ENCODE measurements around the gene ABTB2. TPM values are rescaled to one million over a fixed set of nuclear protein-coding genes. Genes with fewer than 3 reads are reported as not detected.

Gene ABTB2
- polyA plus RNA-seq, 1 donor, result 1.3 TPM

DNA sequence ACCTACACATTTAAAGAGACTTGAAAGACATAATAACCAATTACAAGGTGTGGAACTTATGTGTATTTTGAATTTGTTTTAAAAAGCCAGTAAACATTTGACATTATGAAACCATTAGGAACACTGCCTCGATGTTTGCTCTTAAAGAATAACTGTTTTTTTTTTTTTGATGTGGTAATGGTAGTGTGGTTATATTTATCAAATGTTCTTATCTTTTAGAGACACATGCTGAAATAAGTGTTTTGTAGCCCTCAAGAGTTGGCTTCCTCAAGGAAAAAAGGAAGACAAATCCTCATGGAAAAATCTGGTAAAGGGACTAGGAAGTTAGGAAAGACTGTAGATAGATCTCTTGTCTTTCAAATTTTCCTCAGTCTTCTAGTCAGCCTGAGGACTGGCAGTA, 2.2 kb upstream of the ABTB2 start:
- peaks cover 23% of the 10 kb centered on the region for H3K27me3 ChIP-seq (ENCODE audit: control insufficient read depth, insufficient read depth, low read length)
- DNase-seq, result no peak
- H3K9me3 ChIP-seq (ENCODE audit: control insufficient read depth, low read depth, low read length), result peaks cover 5% of the 10 kb centered on the region
- H3K4me1 ChIP-seq (ENCODE audit: control insufficient read depth, insufficient read depth, low read length), result peaks cover 26% of the 10 kb centered on the region
- H3K36me3 ChIP-seq (ENCODE audit: control insufficient read depth, insufficient read depth, low read length), result no peaks in the 10 kb centered on the region
- H3K27ac ChIP-seq (ENCODE audit: low read length), result no peak overlapping the region
- no CpG with 5 or more reads among the region's 1 CpG for WGBS (ENCODE audit: insufficient coverage, low lambda C conversion rate)
- no peak overlapping the region for H3K4me3 ChIP-seq (ENCODE audit: low read length)

- no peak for DNase-seq
- Histone ChIP-seq H3K36me3 (ENCODE audit: control insufficient read depth, insufficient read depth, low read length) (no peaks in the 10 kb centered on the region), H3K4me3 (ENCODE audit: low read length) (no peak overlapping the region), H3K27ac (ENCODE audit: low read length) (no peak overlapping the region), H3K27me3 (ENCODE audit: control insufficient read depth, insufficient read depth, low read length) (peaks cover 28% of the 10 kb centered on the region), H3K9me3 (ENCODE audit: control insufficient read depth, low read depth, low read length) (peaks cover 5% of the 10 kb centered on the region), H3K4me1 (ENCODE audit: control insufficient read depth, insufficient read depth, low read length) (peaks cover 26% of the 10 kb centered on the region)
- 0% methylated on average over 1 of the region's 4 CpGs for WGBS (ENCODE audit: insufficient coverage, low lambda C conversion rate)
Measured at GRCh38 chr11:34359548-34359891, 1.7 kb upstream of the ABTB2 start.

GRCh38 chr11:34358728-34359547, 1.1 kb upstream of the ABTB2 start:
- peak in 1 of 2 donors; percentile 71 for DNase-seq
- 0% methylated on average over 2 of the region's 39 CpGs for WGBS (ENCODE audit: insufficient coverage, low lambda C conversion rate)
- H3K27me3 ChIP-seq (ENCODE audit: control insufficient read depth, insufficient read depth, low read length), result peaks cover 32% of the 10 kb centered on the region
- peak overlapping the region; percentile 49 for H3K27ac ChIP-seq (ENCODE audit: low read length)
- peaks cover 5% of the 10 kb centered on the region for H3K9me3 ChIP-seq (ENCODE audit: control insufficient read depth, low read depth, low read length)
- no peaks in the 10 kb centered on the region for H3K36me3 ChIP-seq (ENCODE audit: control insufficient read depth, insufficient read depth, low read length)
- H3K4me3 ChIP-seq (ENCODE audit: low read length), result peak overlapping the region; percentile 52
- H3K4me1 ChIP-seq (ENCODE audit: control insufficient read depth, insufficient read depth, low read length), result peaks cover 26% of the 10 kb centered on the region

DNA sequence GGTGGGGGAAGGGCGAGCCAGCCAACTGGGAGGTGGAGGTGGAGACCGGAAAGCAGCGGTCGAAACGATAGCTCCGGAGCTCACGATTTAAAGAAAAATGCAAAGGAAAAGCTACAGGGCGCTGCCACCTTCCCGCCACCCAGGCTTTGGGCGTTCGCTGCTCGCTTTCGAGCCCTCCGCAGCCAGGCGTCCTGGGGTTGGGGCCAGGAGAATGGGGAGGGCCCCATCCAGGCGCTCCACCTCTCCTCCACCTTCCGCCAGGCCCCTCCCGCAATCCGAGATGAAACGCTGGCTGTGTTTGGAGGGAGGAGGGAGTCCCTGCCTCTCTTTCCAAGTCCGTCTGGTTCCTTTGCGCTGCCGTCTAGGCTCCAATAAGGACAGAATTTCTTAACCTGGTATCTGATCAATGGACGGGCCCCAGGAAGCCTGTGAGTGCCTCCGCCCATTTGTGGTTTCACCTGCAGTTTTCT, 483 bp upstream of the ABTB2 start:
- no CpG with 5 or more reads among the region's 25 CpGs for WGBS (ENCODE audit: insufficient coverage, low lambda C conversion rate)
- Histone ChIP-seq H3K27ac (ENCODE audit: low read length) (peak overlapping the region; percentile 49), H3K4me1 (ENCODE audit: control insufficient read depth, insufficient read depth, low read length) (peaks cover 26% of the 10 kb centered on the region), H3K9me3 (ENCODE audit: control insufficient read depth, low read depth, low read length) (peaks cover 5% of the 10 kb centered on the region), H3K27me3 (ENCODE audit: control insufficient read depth, insufficient read depth, low read length) (peaks cover 37% of the 10 kb centered on the region), H3K4me3 (ENCODE audit: low read length) (peak overlapping the region; percentile 52), H3K36me3 (ENCODE audit: control insufficient read depth, insufficient read depth, low read length) (no peaks in the 10 kb centered on the region)
- peak in 1 of 2 donors; percentile 75 for DNase-seq

GRCh38 chr11:34356913-34357700, 703 bp downstream of the ABTB2 start:
- H3K4me1 ChIP-seq (ENCODE audit: control insufficient read depth, insufficient read depth, low read length), result peaks cover 26% of the 10 kb centered on the region
- WGBS (ENCODE audit: insufficient coverage, low lambda C conversion rate), result no CpG with 5 or more reads among the region's 83 CpGs

DNA sequence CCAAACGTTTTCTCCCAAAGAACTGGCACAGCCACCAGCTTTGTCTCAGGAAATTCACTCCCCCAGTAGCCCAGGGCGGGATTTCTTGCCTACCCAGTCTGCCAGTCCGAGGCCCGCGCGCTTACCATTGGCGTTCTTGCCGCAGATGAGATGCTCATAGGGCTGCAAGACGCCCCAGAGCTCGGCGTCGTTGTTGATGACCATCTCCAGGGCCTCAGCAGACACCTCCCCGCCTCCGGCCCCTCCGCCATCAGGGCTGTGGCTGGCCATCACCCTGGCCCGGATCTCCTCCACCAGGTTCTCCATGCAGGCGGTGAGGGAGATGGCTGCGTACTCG, 1.3 kb downstream of the ABTB2 start:
- H3K4me3 ChIP-seq (ENCODE audit: low read length), result peak overlapping the region; percentile 24
- DNase-seq, result no peak

More at GRCh38 chr11:34356913-34357700, 703 bp downstream of the ABTB2 start:
- Histone ChIP-seq H3K9me3 (ENCODE audit: control insufficient read depth, low read depth, low read length) (peaks cover 5% of the 10 kb centered on the region), H3K36me3 (ENCODE audit: control insufficient read depth, insufficient read depth, low read length) (no peaks in the 10 kb centered on the region), H3K27ac (ENCODE audit: low read length) (no peak overlapping the region), H3K27me3 (ENCODE audit: control insufficient read depth, insufficient read depth, low read length) (peaks cover 40% of the 10 kb centered on the region), H3K4me3 (ENCODE audit: low read length) (peak overlapping the region; percentile 46)
- DNase-seq, result peak in 1 of 2 donors; percentile 73

GRCh38 chr11:34356130-34356529, 1.7 kb downstream of the ABTB2 start:
- peaks cover 45% of the 10 kb centered on the region for H3K27me3 ChIP-seq (ENCODE audit: control insufficient read depth, insufficient read depth, low read length)
- H3K27ac ChIP-seq (ENCODE audit: low read length), result no peak overlapping the region
- WGBS (ENCODE audit: insufficient coverage, low lambda C conversion rate), result no CpG with 5 or more reads among the region's 7 CpGs
- DNase-seq, result no peak
- H3K9me3 ChIP-seq (ENCODE audit: control insufficient read depth, low read depth, low read length), result peaks cover 5% of the 10 kb centered on the region
- no peaks in the 10 kb centered on the region for H3K36me3 ChIP-seq (ENCODE audit: control insufficient read depth, insufficient read depth, low read length)
- H3K4me3 ChIP-seq (ENCODE audit: low read length), result no peak overlapping the region
- peaks cover 26% of the 10 kb centered on the region for H3K4me1 ChIP-seq (ENCODE audit: control insufficient read depth, insufficient read depth, low read length)

More for the DNA sequence above, 1.3 kb downstream of the ABTB2 start:
- Histone ChIP-seq H3K9me3 (ENCODE audit: control insufficient read depth, low read depth, low read length) (peaks cover 5% of the 10 kb centered on the region), H3K27me3 (ENCODE audit: control insufficient read depth, insufficient read depth, low read length) (peaks cover 41% of the 10 kb centered on the region), H3K36me3 (ENCODE audit: control insufficient read depth, insufficient read depth, low read length) (no peaks in the 10 kb centered on the region), H3K27ac (ENCODE audit: low read length) (no peak overlapping the region), H3K4me1 (ENCODE audit: control insufficient read depth, insufficient read depth, low read length) (peaks cover 26% of the 10 kb centered on the region)
- no CpG with 5 or more reads among the region's 19 CpGs for WGBS (ENCODE audit: insufficient coverage, low lambda C conversion rate)

DNA sequence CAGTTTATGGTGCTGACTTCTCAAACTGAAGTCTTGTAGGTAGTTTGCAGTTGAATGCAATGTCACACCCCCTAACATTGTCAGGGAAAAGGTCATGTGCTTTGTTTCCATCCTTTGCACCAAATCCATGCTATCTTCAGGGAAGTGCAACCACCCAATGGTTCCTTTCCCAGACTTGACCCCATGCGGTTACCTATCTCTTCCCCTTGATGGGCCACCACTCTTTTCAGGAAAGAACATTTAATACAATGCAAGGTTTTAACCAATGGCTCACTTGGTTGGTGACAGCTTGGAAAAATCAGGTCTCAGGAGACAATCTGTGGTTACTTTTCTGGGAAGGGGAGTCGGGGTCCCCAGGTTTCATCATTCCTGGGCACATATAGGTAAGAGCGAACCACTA, 2.1 kb downstream of the ABTB2 start:
- peaks cover 46% of the 10 kb centered on the region for H3K27me3 ChIP-seq (ENCODE audit: control insufficient read depth, insufficient read depth, low read length)
- no peak overlapping the region for H3K27ac ChIP-seq (ENCODE audit: low read length)
- DNase-seq, result no peak
- WGBS (ENCODE audit: insufficient coverage, low lambda C conversion rate), result no CpG with 5 or more reads among the region's 3 CpGs
- H3K4me1 ChIP-seq (ENCODE audit: control insufficient read depth, insufficient read depth, low read length), result peaks cover 26% of the 10 kb centered on the region
- H3K9me3 ChIP-seq (ENCODE audit: control insufficient read depth, low read depth, low read length), result peaks cover 5% of the 10 kb centered on the region
- no peaks in the 10 kb centered on the region for H3K36me3 ChIP-seq (ENCODE audit: control insufficient read depth, insufficient read depth, low read length)
- H3K4me3 ChIP-seq (ENCODE audit: low read length), result no peak overlapping the region

- Histone ChIP-seq H3K9me3 (ENCODE audit: control insufficient read depth, low read depth, low read length) (peaks cover 5% of the 10 kb centered on the region), H3K27me3 (ENCODE audit: control insufficient read depth, insufficient read depth, low read length) (peaks cover 46% of the 10 kb centered on the region), H3K4me3 (ENCODE audit: low read length) (no peak overlapping the region), H3K27ac (ENCODE audit: low read length) (no peak overlapping the region), H3K36me3 (ENCODE audit: control insufficient read depth, insufficient read depth, low read length) (no peaks in the 10 kb centered on the region), H3K4me1 (ENCODE audit: control insufficient read depth, insufficient read depth, low read length) (peaks cover 26% of the 10 kb centered on the region)
- DNase-seq, result no peak
Measured at GRCh38 chr11:34354782-34355181, 3.0 kb downstream of the ABTB2 start.

DNA sequence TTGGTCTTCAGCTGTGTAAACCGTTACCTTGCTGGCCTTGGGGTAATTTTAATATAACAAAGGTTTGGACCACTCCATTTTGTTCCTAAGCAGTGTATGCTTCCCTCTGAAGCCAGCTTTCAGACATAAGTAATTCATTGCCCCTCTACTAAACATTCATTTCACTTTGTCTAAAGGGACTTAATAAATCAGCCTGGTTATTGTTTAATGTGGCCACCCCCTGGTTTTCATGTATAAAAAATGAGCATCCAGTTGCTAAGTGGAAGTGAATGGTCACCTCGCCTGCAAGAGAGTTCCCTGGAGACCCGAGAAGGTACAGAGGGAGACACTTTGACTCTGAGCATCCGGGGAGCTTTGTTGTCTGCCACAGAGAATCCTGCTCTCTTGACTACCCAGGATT, 3.9 kb downstream of the ABTB2 start:
- Histone ChIP-seq H3K4me1 (ENCODE audit: control insufficient read depth, insufficient read depth, low read length) (peaks cover 23% of the 10 kb centered on the region), H3K27ac (ENCODE audit: low read length) (no peak overlapping the region)

More for the DNA sequence above, 3.9 kb downstream of the ABTB2 start:
- Histone ChIP-seq H3K9me3 (ENCODE audit: control insufficient read depth, low read depth, low read length) (peaks cover 5% of the 10 kb centered on the region), H3K4me3 (ENCODE audit: low read length) (no peak overlapping the region), H3K27me3 (ENCODE audit: control insufficient read depth, insufficient read depth, low read length) (peaks cover 48% of the 10 kb centered on the region), H3K36me3 (ENCODE audit: control insufficient read depth, insufficient read depth, low read length) (no peaks in the 10 kb centered on the region)
- WGBS (ENCODE audit: insufficient coverage, low lambda C conversion rate), result no CpG with 5 or more reads among the region's 4 CpGs
- DNase-seq, result no peak

Measured in large intestine (tissue), 3 donors.